Activated CD4-positive, alpha-beta T cell treated with anti-CD3 and anti-CD28 coated beads, Interleukin-2, Interleukin-6, amounts not matched to agents 100 ng/mL and 50 ng/mL, durations not matched to agents 16 hours and 8 hours (primary cell): ENCODE results near the gene COL1A1.

Experiments used
- DNase-seq: peaks from one replicate; pipeline ENCODE4 v3.0.0-alpha.2; 2020

COL1A1 gene

GRCh38 chr17:50151937-50152547 is 49.4 kb downstream of the COL1A1 start:
- DNase-seq, result peak; percentile 76

- DNase-seq, result peak; percentile 95
These were observed 50.1 kb downstream of the COL1A1 start for GRCh38 chr17:50151041-50151936.

- DNase-seq, result no peak
These were observed 50.9 kb downstream of the COL1A1 start, which contains the start of gene PPP1R9B for GRCh38 chr17:50150354-50151040. TSS of gene PPP1R9B (minus strand) at chr17:50150677. CDS start at chr17:50150513, 164 bp downstream.

GRCh38 chr17:50149417-50150353 is 51.7 kb downstream of the COL1A1 start:
- DNase-seq, result peak; percentile 66

GRCh38 chr17:50149091-50149416 is 52.4 kb downstream of the COL1A1 start:
- no peak for DNase-seq

GRCh38 chr17:50148226-50149090 is 53.0 kb downstream of the COL1A1 start:
- DNase-seq, result peak; percentile 78

- DNase-seq, result no peak
These were observed 53.6 kb downstream of the COL1A1 start for GRCh38 chr17:50147841-50148225.

- peak; percentile 19 for DNase-seq
These were observed 54.3 kb downstream of the COL1A1 start for GRCh38 chr17:50146927-50147665.

- DNase-seq, result peak; percentile 43
These were observed 55.1 kb downstream of the COL1A1 start for GRCh38 chr17:50146230-50146926.

GRCh38 chr17:50145532-50146229 is 55.8 kb downstream of the COL1A1 start:
- no peak for DNase-seq

GRCh38 chr17:50144845-50145531 is 56.4 kb downstream of the COL1A1 start:
- DNase-seq, result peak; percentile 24

GRCh38 chr17:50144355-50144754 is 57.1 kb downstream of the COL1A1 start:
- DNase-seq, result no peak

GRCh38 chr17:50143461-50144176 is 57.8 kb downstream of the COL1A1 start:
- DNase-seq, result no peak

- DNase-seq, result peak; percentile 23
These were observed 59.7 kb downstream of the COL1A1 start for GRCh38 chr17:50141745-50142110.

GRCh38 chr17:50141026-50141744 is 60.2 kb downstream of the COL1A1 start:
- no peak for DNase-seq

GRCh38 chr17:50139950-50140885 is 61.2 kb downstream of the COL1A1 start:
- DNase-seq, result peak; percentile 89
